HL-60/S4 (cell line): ENCODE measurements around the gene OR2AJ1.
"Not testable (repeated sequence)": the region's sequence is repeated elsewhere in the genome, so short reads cannot be mapped to it uniquely, and the experiment has no call there.

Source experiments
- in situ Hi-C: fragments of 300-500 bp; cut with MboI; formaldehyde crosslinking; loops from 2 replicates; pipeline ENCODE4 v1.14.3; 2022; ENCODE audit warnings: low sequenced_read_pairs

OR2AJ1 gene, protein sequence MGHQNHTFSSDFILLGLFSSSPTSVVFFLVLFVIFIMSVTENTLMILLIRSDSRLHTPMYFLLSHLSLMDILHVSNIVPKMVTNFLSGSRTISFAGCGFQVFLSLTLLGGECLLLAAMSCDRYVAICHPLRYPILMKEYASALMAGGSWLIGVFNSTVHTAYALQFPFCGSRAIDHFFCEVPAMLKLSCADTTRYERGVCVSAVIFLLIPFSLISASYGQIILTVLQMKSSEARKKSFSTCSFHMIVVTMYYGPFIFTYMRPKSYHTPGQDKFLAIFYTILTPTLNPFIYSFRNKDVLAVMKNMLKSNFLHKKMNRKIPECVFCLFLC

DNA sequence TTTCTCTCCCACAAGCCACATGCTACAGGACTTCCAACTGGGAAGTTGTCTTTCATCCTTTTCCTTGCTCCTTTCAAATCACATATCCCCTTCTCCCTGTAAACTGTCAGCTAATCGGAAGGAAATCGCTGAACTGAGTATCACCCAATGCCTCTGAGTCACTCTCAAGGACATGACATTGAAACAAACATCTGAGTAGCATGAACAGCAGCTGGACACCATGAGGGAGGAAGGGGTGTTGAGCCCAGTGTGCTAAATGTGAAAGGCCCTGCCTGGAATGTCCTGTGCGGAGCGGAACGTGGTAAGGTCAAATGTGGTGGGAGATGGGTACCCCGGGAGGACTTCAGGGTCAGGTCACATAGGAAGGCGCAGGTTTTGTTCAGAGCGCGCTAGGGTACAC lies at the start of gene OR2AJ1:
OR2AJ1 (plus strand) TSS at position 22 of the 400 bp plus-strand sequence. CDS start 8,880 bp downstream, outside the sequence.
- in situ Hi-C loops = no loop called here

GRCh38 chr1:247883346-247883745 lies 41.3 kb upstream of the OR2AJ1 start:
- in situ Hi-C loops = no loop called here

- in situ Hi-C loops = no loop called here
These were observed 39.8 kb upstream of the OR2AJ1 start for GRCh38 chr1:247884797-247885413.

GRCh38 chr1:247895163-247895637 lies 29.5 kb upstream of the OR2AJ1 start, which contains the start of gene OR2W3:
OR2W3 (plus strand) TSS chr1:247895587; CDS start chr1:247895587, 0 bp downstream.
- in situ Hi-C loops = no loop called here

- in situ Hi-C loops = no loop called here
These were observed 28.7 kb upstream of the OR2AJ1 start for GRCh38 chr1:247895976-247896375.

- in situ Hi-C loops = no loop called here
These were observed 20.6 kb upstream of the OR2AJ1 start for GRCh38 chr1:247904122-247904521.

- in situ Hi-C loops = no loop called here
These were observed 19.5 kb upstream of the OR2AJ1 start for GRCh38 chr1:247905181-247905580.

- in situ Hi-C loops = no loop called here
These were observed 18.7 kb upstream of the OR2AJ1 start for GRCh38 chr1:247905910-247906503.

DNA sequence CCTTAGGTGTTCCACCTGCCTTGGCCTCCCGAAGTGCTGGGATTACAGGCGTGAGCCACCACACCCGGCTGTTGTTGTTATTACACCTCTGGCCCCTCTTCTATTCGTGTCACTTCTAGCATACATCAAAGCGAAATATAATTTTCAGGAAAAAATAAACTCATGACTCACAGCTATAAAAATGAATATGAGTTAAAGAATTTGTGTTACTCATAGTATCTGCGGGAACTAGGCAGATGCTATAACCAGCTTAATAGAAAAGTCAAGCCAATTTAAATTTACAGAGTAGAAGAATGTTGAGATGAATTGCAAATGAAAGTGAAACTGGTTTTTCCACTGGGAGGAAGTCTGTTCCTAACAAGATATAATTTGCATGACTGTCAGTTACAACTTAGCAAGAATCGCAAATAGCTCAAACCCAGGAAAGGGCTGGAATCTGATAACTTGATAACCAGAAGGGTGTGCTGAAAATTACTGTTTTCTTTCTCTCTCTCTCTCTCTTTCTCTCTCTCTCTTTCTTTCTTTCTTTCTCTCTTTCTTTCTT lies 18.1 kb upstream of the OR2AJ1 start:
- in situ Hi-C loops = no loop called here

DNA sequence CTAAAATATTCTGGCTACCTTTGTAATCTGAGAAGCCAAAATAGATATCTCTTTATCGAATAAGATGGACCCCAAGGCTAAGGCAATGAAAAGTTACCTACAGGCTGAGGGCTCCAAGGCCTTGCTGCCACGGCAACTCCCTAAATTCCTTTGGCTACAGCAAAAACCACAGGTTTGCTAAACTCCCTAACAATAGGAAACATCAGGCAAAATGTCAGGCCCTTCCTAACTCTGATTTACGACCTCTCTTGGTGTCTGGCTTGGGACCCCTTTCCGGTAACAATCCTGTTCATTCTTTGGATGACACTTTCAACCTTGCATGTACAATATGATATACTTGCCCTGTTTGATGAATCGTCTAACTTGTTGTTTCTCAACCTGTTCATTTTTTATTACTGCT lies 15.9 kb upstream of the OR2AJ1 start:
- in situ Hi-C loops = no loop called here

DNA sequence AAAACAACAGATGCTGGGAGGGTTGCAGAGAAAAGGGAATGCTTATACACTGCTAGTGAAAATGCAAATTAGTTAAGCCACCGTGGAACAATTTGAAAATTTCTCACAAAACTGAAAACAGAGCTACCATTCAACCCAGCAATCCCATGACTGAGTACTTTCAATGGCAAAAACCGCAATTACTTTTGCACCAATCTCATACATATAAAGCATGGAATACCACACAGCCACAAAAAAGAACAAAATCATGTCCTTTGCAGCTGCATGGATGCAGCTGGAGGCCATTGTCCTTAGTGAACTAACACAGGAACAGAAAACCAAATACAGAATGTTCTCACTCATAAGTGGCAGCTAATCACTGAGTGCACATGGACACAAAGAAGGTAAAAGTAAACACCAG lies 10.9 kb upstream of the OR2AJ1 start:
- in situ Hi-C loops = no loop called here

DNA sequence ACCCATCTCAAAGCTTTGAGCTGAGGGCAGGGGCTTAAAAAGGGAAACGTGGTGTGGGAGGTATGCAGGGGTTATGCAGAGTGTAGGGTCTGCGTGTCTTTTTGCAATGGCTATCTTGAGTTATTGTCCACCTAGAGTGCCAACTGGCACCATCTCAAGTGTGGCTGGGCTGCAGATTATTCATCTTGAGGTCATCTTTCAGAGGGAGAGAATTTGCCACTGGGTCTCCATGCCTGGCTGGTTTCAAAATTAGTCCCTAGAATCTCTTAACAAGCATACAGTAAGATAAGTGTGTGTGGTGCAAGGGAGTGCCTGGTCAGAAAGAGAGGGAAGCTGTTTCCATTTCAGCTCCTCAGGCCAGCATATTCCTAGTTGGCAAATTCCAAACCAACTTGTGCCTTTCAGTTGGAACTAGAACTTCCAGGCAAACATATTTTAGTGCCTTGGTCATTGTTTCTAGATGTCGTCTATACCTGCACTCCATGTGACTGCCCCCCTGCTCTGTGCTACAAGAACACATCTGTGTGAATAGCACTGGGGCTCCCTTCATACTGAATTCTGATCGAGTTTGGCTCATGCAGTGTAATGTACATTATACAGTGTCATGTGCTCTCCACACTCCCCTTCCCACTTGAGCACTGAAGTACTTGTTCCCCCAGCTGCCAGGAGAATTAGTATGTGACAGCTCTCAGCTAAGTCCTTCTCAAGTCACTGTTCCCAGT lies 9.6 kb upstream of the OR2AJ1 start:
- in situ Hi-C loops = no loop called here

- in situ Hi-C loops = no loop called here
These were observed 4.7 kb upstream of the OR2AJ1 start, which contains the start of gene OR2T8 for GRCh38 chr1:247919952-247920351. OR2T8 (plus strand) TSS chr1:247920252; CDS start chr1:247921018, 766 bp downstream.

DNA sequence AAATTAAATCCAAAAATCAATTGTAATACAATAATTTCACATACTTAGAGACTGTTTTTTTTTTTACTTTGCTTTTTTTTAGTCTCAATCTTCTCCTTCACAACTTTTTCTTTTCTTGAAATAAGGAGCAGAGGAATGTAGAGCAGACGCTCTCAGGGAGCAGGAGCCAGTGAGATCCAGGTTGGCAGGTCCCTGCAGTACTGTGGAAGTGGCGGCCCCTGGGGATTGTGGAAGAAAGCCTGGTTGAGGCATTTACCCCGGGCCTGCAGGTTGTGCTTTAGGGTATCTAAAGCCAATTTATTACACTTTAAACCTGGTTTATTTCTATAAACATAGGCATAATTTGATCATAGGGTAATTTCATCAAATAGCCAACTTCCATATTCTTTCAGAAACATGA lies 748 bp upstream of the OR2AJ1 start:
- in situ Hi-C loops = no loop called here

GRCh38 chr1:247933989-247934388 lies 9.3 kb downstream of the OR2AJ1 start:
- in situ Hi-C loops = no loop called here

- in situ Hi-C loops = no loop called here
These were observed 11.1 kb downstream of the OR2AJ1 start for GRCh38 chr1:247935781-247936180.

DNA sequence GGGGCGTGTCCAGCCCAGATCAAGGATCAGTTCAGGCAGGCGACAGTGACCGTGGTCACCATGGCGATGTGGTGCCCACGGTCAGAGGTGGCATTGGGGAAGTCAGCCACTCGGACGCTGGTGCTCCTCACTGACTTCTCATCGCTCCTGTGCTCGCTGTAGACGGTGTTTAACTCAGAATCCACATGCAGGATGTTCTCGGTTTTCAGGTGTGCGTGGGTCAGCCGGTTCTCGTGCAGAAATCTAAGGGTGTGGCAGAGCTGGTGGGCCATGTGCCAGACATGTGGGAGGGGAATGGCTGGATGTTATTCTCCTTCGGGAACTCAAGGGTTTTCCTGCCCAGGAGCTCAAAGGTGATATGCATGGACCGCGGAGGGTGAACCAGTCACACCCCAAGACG lies 11.7 kb downstream of the OR2AJ1 start:
- in situ Hi-C loops = no loop called here

DNA sequence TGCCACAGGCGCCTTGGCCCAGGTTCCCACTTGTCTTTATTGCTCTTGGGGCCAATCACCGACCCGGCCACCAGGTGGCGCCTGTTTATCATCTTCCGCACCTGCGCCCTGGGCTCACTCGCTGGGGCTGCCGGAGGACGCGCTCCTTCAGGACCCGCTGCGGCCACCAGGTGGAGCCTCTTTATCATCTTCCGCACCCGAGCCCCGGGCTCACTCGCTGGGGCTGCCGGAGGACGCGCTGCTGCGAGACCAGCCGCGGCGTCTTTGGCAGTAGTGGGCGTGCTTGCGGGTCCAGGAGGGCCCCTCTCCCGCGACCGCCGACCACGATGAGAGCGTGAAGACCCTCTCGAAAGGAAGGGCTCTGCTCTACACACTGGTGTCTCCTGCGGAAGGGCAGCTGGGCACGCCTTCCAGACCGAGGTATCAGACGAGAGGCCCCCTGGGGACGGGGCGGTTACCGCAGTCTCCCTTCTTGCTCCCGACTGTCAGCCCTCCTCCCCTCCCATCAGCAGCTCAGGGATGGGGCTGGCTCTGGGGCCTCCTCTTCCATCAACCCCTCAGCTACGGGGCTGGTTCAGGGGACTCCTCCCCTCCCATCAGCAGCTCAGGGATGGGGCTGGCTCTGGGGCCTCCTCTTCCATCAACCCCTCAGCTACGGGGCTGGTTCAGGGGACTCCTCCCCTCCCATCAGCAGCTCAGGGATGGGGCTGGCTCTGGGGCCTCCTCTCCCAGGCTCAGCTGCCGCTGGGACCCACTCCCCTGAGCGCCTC lies 12.5 kb downstream of the OR2AJ1 start:
- in situ Hi-C loops = not testable (repeated sequence)

DNA sequence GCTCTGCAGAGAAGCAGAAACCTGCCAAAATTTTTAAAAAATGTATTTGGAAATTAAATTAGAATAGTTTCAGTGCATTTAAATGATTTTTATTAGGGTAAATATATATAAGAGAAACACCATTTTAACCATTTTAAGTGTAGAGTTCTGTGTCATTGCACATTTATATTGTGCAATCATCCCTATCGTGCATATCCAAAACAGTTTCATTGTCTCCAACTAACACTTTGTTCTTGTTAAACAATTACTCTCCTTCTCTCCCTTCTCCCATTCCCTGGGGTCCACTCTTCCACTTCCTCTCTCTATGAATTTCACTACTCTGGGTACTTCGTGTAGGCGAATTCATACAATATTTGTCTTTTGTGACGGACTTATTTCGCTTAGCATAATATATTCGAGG lies 17.9 kb downstream of the OR2AJ1 start:
- in situ Hi-C loops = no loop called here

GRCh38 chr1:247948558-247948957 lies 23.9 kb downstream of the OR2AJ1 start, which contains the start of gene OR2L8:
OR2L8 (plus strand) TSS chr1:247948858; CDS start chr1:247948858, 0 bp downstream.
- in situ Hi-C loops = no loop called here
